Hematopoietic multipotent progenitor cell (in vitro differentiated cells): Measurements from ENCODE around the gene CDK18. TPM values are rescaled to one million over a fixed set of nuclear protein-coding genes. Genes with fewer than 3 reads are reported as not detected.

Source experiments
- DNase-seq, 3 donors: peaks; one replicate each; pipeline ENCODE4 v3.0.0-alpha.2; 2011 to 2015; ENCODE audit warnings: low read depth in 2 of 3, low spot score in 2 of 3
- total RNA-seq: library from RNA; depleted of rRNA; stranded (reverse); fragments of >200 nt; gene quantifications from one replicate; pipeline ENCODE4 v1.2.3, GENCODE V29; 2012

Gene CDK18
- total RNA-seq, 1 donor: 8.6 TPM

- no peak for DNase-seq
Observed at GRCh38 chr1:205502111-205502810, 2.2 kb upstream of the CDK18 start.

GRCh38 chr1:205502992-205503391 is 1.5 kb upstream of the CDK18 start:
- DNase-seq: no peak

GRCh38 chr1:205505076-205505729 is 734 bp downstream of the CDK18 start:
- no peak for DNase-seq

- no peak for DNase-seq
Observed at GRCh38 chr1:205505791-205506190, 1.3 kb downstream of the CDK18 start.

GRCh38 chr1:205506409-205507200 is 2.1 kb downstream of the CDK18 start:
- DNase-seq: no peak

- no peak for DNase-seq
Observed at GRCh38 chr1:205508227-205508714, 3.8 kb downstream of the CDK18 start.

GRCh38 chr1:205510308-205510950 is 6.0 kb downstream of the CDK18 start:
- DNase-seq: no peak

- no peak for DNase-seq
Observed at GRCh38 chr1:205510951-205511330, 6.5 kb downstream of the CDK18 start.

GRCh38 chr1:205512059-205513045 is 7.9 kb downstream of the CDK18 start:
- no peak for DNase-seq

GRCh38 chr1:205513774-205514173 is 9.3 kb downstream of the CDK18 start:
- DNase-seq: no peak

GRCh38 chr1:205514211-205515142 is 10.0 kb downstream of the CDK18 start:
- DNase-seq: no peak

GRCh38 chr1:205515781-205516253 is 11.3 kb downstream of the CDK18 start:
- no peak for DNase-seq

GRCh38 chr1:205516362-205516761 is 11.9 kb downstream of the CDK18 start:
- no peak for DNase-seq

GRCh38 chr1:205517288-205517687 is 12.8 kb downstream of the CDK18 start:
- no peak for DNase-seq

- DNase-seq: no peak
Observed at GRCh38 chr1:205517763-205518162, 13.3 kb downstream of the CDK18 start.

- no peak for DNase-seq
Observed at GRCh38 chr1:205518661-205519540, 14.4 kb downstream of the CDK18 start.

- DNase-seq: no peak
Observed at GRCh38 chr1:205519541-205520131, 15.2 kb downstream of the CDK18 start.
